ENCODE results near the gene CLMN. TPM values are rescaled to one million over a fixed set of nuclear protein-coding genes. Genes with fewer than 3 reads are reported as not detected.
A peak's percentile ranks its signal among the peaks of the same experiment; 100 is the strongest.

CLMN gene
- polyA plus RNA-seq, 3 donors, result 22.0 to 33.7 (median 23.2) TPM

DNA sequence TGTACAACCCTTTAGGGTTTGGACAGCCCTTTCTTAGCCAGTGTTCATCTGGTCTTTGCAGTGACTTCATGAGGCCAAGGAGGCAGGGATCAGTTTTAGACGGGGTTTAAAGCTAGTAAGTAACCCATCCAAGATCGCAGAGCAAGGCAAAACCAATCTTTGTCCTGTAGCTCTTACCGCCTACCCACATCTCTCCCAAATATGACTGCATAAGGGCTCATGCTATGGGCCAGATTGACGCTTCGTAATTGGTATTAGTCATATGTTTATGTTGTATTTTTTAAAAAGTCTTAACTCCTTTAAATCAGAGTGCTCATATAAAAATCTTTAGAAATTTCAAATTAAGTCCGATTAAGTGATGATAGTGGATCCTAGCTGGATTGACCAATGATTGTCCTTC is 3.7 kb upstream of the CLMN start:
- peak overlapping the region in 1 of 3 experiments; percentile 22 for H3K4me3 ChIP-seq (replicated peaks in 1 of 3; ENCODE audit: low read depth in 2 of 3, low read length in 3 of 3)
- H3K36me3 ChIP-seq (replicated peaks in 1 of 2; ENCODE audit: control insufficient read depth in 1 of 2, insufficient read depth in 2 of 2, low read length in 2 of 2), result no peaks in the 10 kb centered on the region
- peaks cover 6% of the 10 kb centered on the region for H4K20me1 ChIP-seq (ENCODE audit: insufficient read depth, low read length)
- peak overlapping the region; percentile 26 for H2AFZ ChIP-seq (ENCODE audit: insufficient read depth, low read depth, low read length, poor library complexity, severe bottlenecking)
- intact Hi-C loops (cut with micrococcal nuclease), result loop anchor here (5.0 to 10.0 kb wide), 3 partner anchors 34 to 161 kb away; no protein-coding TSS in a partner anchor
- peaks cover 2 to 12% (median 5%) of the 10 kb centered on the region in 3 donors for H3K27me3 Mint-ChIP-seq (ENCODE audit: low read depth in 3 of 3)
- H3K9me3 Mint-ChIP-seq, result peaks cover 0 to 2% (median 0%) of the 10 kb centered on the region in 7 donors
- no peaks in the 10 kb centered on the region for H3K9me3 ChIP-seq (replicated peaks in 1 of 2; ENCODE audit: control insufficient read depth in 1 of 2, insufficient read depth in 1 of 2, low read length in 2 of 2)
- H3K27me3 ChIP-seq (ENCODE audit: control insufficient read depth in 2 of 2, insufficient read depth in 2 of 2, low read length in 2 of 2), result no peaks in the 10 kb centered on the region
- DNase-seq, result no peak
- 100% methylated on average over 1 of the region's 6 CpGs for WGBS (ENCODE audit: insufficient coverage)
- H3K4me3 Mint-ChIP-seq, result peak overlapping the region in 1 of 2 donors; percentile 68
- peaks cover 50 to 63% of the 10 kb centered on the region in 2 donors for H3K4me1 ChIP-seq (ENCODE audit: control insufficient read depth in 1 of 2, insufficient read depth in 2 of 2, low read length in 2 of 2)
- peak overlapping the region; percentile 85 for H3K27ac ChIP-seq (ENCODE audit: low read depth in 1 of 2, low read length in 2 of 2)
- peaks cover 6% of the 10 kb centered on the region for H3K79me2 ChIP-seq (ENCODE audit: insufficient read depth, low read length)
- no peak overlapping the region for H3K4me2 ChIP-seq (replicated peaks; ENCODE audit: extremely low read depth, low read length, poor library complexity, severe bottlenecking)
- no peak overlapping the region for H3K9ac ChIP-seq (ENCODE audit: insufficient read depth, low read length, poor library complexity, severe bottlenecking)
- peaks cover 0 to 7% of the 10 kb centered on the region in 2 donors for H3K36me3 Mint-ChIP-seq
- H3K4me1 Mint-ChIP-seq, result peaks cover 62% of the 10 kb centered on the region
- peak overlapping the region; percentile 81 to 96 (median 90) for H3K27ac Mint-ChIP-seq
- no peak for TF ChIP-seq CTCF (IDR thresholded peaks at IDR 0.05)

GRCh38 chr14:95322651-95323050 is 2.9 kb upstream of the CLMN start:
- Mint-ChIP-seq H3K4me3 (peak overlapping the region; percentile 17 to 68), H3K27me3 (ENCODE audit: low read depth in 3 of 3) (peaks cover 2 to 16% (median 7%) of the 10 kb centered on the region in 3 donors), H3K36me3 (peaks cover 4 to 9% of the 10 kb centered on the region in 2 donors), H3K4me1 (peaks cover 65% of the 10 kb centered on the region), H3K9me3 (peaks cover 0 to 2% (median 0%) of the 10 kb centered on the region in 7 donors), H3K27ac (peak overlapping the region; percentile 81 to 96 (median 90))
- Histone ChIP-seq H3K9me3 (replicated peaks in 1 of 2; ENCODE audit: control insufficient read depth in 1 of 2, insufficient read depth in 1 of 2, low read length in 2 of 2) (no peaks in the 10 kb centered on the region), H3K27ac (ENCODE audit: low read depth in 1 of 2, low read length in 2 of 2) (peak overlapping the region; percentile 85), H4K20me1 (ENCODE audit: insufficient read depth, low read length) (peaks cover 10% of the 10 kb centered on the region), H2AFZ (ENCODE audit: insufficient read depth, low read depth, low read length, poor library complexity, severe bottlenecking) (peak overlapping the region; percentile 26), H3K9ac (ENCODE audit: insufficient read depth, low read length, poor library complexity, severe bottlenecking) (no peak overlapping the region), H3K4me2 (replicated peaks; ENCODE audit: extremely low read depth, low read length, poor library complexity, severe bottlenecking) (peak overlapping the region; percentile 49), H3K79me2 (ENCODE audit: insufficient read depth, low read length) (peaks cover 10% of the 10 kb centered on the region), H3K4me1 (ENCODE audit: control insufficient read depth in 1 of 2, insufficient read depth in 2 of 2, low read length in 2 of 2) (peaks cover 56 to 65% of the 10 kb centered on the region in 2 donors), H3K36me3 (replicated peaks in 1 of 2; ENCODE audit: control insufficient read depth in 1 of 2, insufficient read depth in 2 of 2, low read length in 2 of 2) (no peaks in the 10 kb centered on the region), H3K27me3 (ENCODE audit: control insufficient read depth in 2 of 2, insufficient read depth in 2 of 2, low read length in 2 of 2) (no peaks in the 10 kb centered on the region), H3K4me3 (replicated peaks in 1 of 3; ENCODE audit: low read depth in 2 of 3, low read length in 3 of 3) (peak overlapping the region in 1 of 3 experiments; percentile 22)
- peak; percentile 53 to 86 (median 74) for DNase-seq
- no peak for TF ChIP-seq CTCF (IDR thresholded peaks at IDR 0.05)
- intact Hi-C loops (cut with micrococcal nuclease), result loop anchor here (5.0 to 10.0 kb wide), 3 partner anchors 35 to 160 kb away; no protein-coding TSS in a partner anchor
- WGBS (ENCODE audit: insufficient coverage), result no CpG with 5 or more reads among the region's 4 CpGs
